ENCODE results near the gene HDAC4. TPM values are rescaled to one million over a fixed set of nuclear protein-coding genes. Genes with fewer than 3 reads are reported as not detected.

Gene HDAC4
- total RNA-seq, 4 donors from 2014 or later = 21.6 to 72.7 (median 35.2) TPM

GRCh38 chr2:239196474-239197021 lies 204.3 kb downstream of the HDAC4 start:
- no peaks in the 10 kb centered on the region for H3K27me3 ChIP-seq
- H3K9me3 ChIP-seq = no peaks in the 10 kb centered on the region
- 89 to 90% methylated on average over 10 to 12 of the region's 17 CpGs for WGBS, 2 donors
- no peak overlapping the region for H3K4me3 ChIP-seq
- TF ChIP-seq POLR2A (IDR thresholded peaks at IDR 0.05) (no peak), CTCF (IDR thresholded peaks at IDR 0.05) (no peak)
- DNase-seq = no peak
- H3K4me1 ChIP-seq = peaks cover 0 to 22% (median 7%) of the 10 kb centered on the region in 3 donors
- peaks cover 0 to 47% (median 0%) of the 10 kb centered on the region in 3 donors for H3K36me3 ChIP-seq
- intact Hi-C loops (cut with DNase I) = no loop called here
- no peak overlapping the region for H3K27ac ChIP-seq

GRCh38 chr2:239195992-239196391 lies 204.8 kb downstream of the HDAC4 start:
- Histone ChIP-seq H3K27me3 (no peaks in the 10 kb centered on the region), H3K27ac (no peak overlapping the region), H3K4me1 (peaks cover 0 to 17% (median 3%) of the 10 kb centered on the region in 3 donors), H3K4me3 (no peak overlapping the region), H3K9me3 (no peaks in the 10 kb centered on the region), H3K36me3 (peaks cover 0 to 51% (median 0%) of the 10 kb centered on the region in 3 donors)
- no peak for DNase-seq
- no peak for TF ChIP-seq POLR2A (IDR thresholded peaks at IDR 0.05)
- TF ChIP-seq CTCF (IDR thresholded peaks at IDR 0.05) = no peak
- 79 to 90% methylated on average over 4 of the region's 4 CpGs for WGBS, 2 donors
- intact Hi-C loops (cut with DNase I) = no loop called here

- DNase-seq = no peak
- no peak overlapping the region for H3K27ac ChIP-seq
- H3K36me3 ChIP-seq = peaks cover 0 to 57% (median 0%) of the 10 kb centered on the region in 3 donors
- H3K4me3 ChIP-seq = no peak overlapping the region
- no peaks in the 10 kb centered on the region for H3K9me3 ChIP-seq
- TF ChIP-seq CTCF (IDR thresholded peaks at IDR 0.05) (no peak), POLR2A (IDR thresholded peaks at IDR 0.05) (no peak)
- WGBS, 2 donors = 83 to 89% methylated on average over 9 to 12 of the region's 15 CpGs
- no peaks in the 10 kb centered on the region for H3K27me3 ChIP-seq
- H3K4me1 ChIP-seq = peaks cover 0 to 11% (median 0%) of the 10 kb centered on the region in 3 donors
- intact Hi-C loops (cut with DNase I) = no loop called here
Observed at GRCh38 chr2:239195318-239195871, 205.4 kb downstream of the HDAC4 start.

GRCh38 chr2:239194731-239195317 lies 206.0 kb downstream of the HDAC4 start:
- H3K36me3 ChIP-seq = peaks cover 0 to 63% (median 2%) of the 10 kb centered on the region in 3 donors
- intact Hi-C loops (cut with DNase I) = no loop called here
- no peak for DNase-seq
- WGBS, 2 donors = 90 to 94% methylated on average over 6 to 13 of the region's 23 CpGs
- no peaks in the 10 kb centered on the region for H3K9me3 ChIP-seq
- H3K4me1 ChIP-seq = peaks cover 0 to 10% (median 0%) of the 10 kb centered on the region in 3 donors
- H3K27me3 ChIP-seq = no peaks in the 10 kb centered on the region
- H3K27ac ChIP-seq = no peak overlapping the region
- TF ChIP-seq CTCF (IDR thresholded peaks at IDR 0.05) (no peak), POLR2A (IDR thresholded peaks at IDR 0.05) (no peak)
- no peak overlapping the region for H3K4me3 ChIP-seq

- H3K27ac ChIP-seq = no peak overlapping the region
- no peak for DNase-seq
- peaks cover 4 to 70% (median 7%) of the 10 kb centered on the region in 3 donors for H3K36me3 ChIP-seq
- peaks cover 0 to 9% (median 0%) of the 10 kb centered on the region in 3 donors for H3K4me1 ChIP-seq
- WGBS, 2 donors = 85 to 86% methylated on average over 13 to 16 of the region's 17 CpGs
- peaks cover 0 to 4% (median 0%) of the 10 kb centered on the region in 3 donors for H3K9me3 ChIP-seq
- TF ChIP-seq CTCF (IDR thresholded peaks at IDR 0.05) = no peak
- TF ChIP-seq POLR2A (IDR thresholded peaks at IDR 0.05) = no peak
- no peaks in the 10 kb centered on the region for H3K27me3 ChIP-seq
- H3K4me3 ChIP-seq = no peak overlapping the region
- intact Hi-C loops (cut with DNase I) = no loop called here
Observed at GRCh38 chr2:239193925-239194677, 206.7 kb downstream of the HDAC4 start.
